CD4-positive, CD25-positive, alpha-beta regulatory T cell (primary cell): ENCODE data around the gene SMDT1. TPM values are rescaled to one million over a fixed set of nuclear protein-coding genes. Genes with fewer than 3 reads are reported as not detected.
A peak's percentile ranks its signal among the peaks of the same experiment; 100 is the strongest.

Source experiments
- ATAC-seq, 2 donors: fragments of 150-1000 bp; cut with Tn5 transposase; one replicate each; pipeline ENCODE4 v1.10.0; 2021; ENCODE audit warnings: low read depth in 2 of 2, moderate number of reproducible peaks in 2 of 2, moderate library complexity in 1 of 2
- DNase-seq, 3 donors: peaks; one replicate each; pipeline versions ENCODE4 v3.0.0 to v3.0.0-alpha.2; 2012 to 2022; ENCODE audit warnings: mixed read lengths in 1 of 3
- H3K27ac ChIP-seq: one replicate; pipeline ENCODE4 v1.7.0; 2013; ENCODE audit warnings: mild to moderate bottlenecking, low read length; ENCODE audit not compliant: insufficient read depth, poor library complexity, severe bottlenecking
- H3K27me3 ChIP-seq: one replicate; pipeline ENCODE4 v1.7.0; 2013; ENCODE audit warnings: low read length; ENCODE audit not compliant: control insufficient read depth, insufficient read depth
- H3K36me3 ChIP-seq: one replicate; pipeline ENCODE4 v1.7.0; 2013; ENCODE audit warnings: mild to moderate bottlenecking, low read length, moderate library complexity; ENCODE audit not compliant: control insufficient read depth, insufficient read depth
- H3K4me1 ChIP-seq: 2 replicates; pipeline ENCODE4 v1.7.0; 2013; ENCODE audit warnings: mild to moderate bottlenecking, low read length; ENCODE audit not compliant: insufficient read depth, control insufficient read depth, poor library complexity, severe bottlenecking
- H3K4me3 ChIP-seq: one replicate; pipeline ENCODE4 v1.7.0; 2013; ENCODE audit warnings: low read depth, mild to moderate bottlenecking, low read length, moderate library complexity
- H3K9me3 ChIP-seq, 2 experiments: 1 replicate in 1 of 2; 2 replicates in 1 of 2; pipeline ENCODE4 v1.7.0; 2013; ENCODE audit warnings: low read length in 2 of 2, mild to moderate bottlenecking in 1 of 2, moderate library complexity in 1 of 2; ENCODE audit not compliant: control insufficient read depth in 2 of 2
- H3K27ac Mint-ChIP-seq, 3 donors: one replicate each; pipeline ENCODE4 v1.8.0; 2020 to 2022; ENCODE audit warnings: mild to moderate bottlenecking in 3 of 3, mixed read lengths in 3 of 3, moderate library complexity in 2 of 3
- H3K27me3 Mint-ChIP-seq: one replicate; pipeline ENCODE4 v1.8.0; 2022; ENCODE audit warnings: mild to moderate bottlenecking, mixed read lengths
- H3K36me3 Mint-ChIP-seq: one replicate; pipeline ENCODE4 v1.8.0; 2020; ENCODE audit warnings: mixed read lengths
- H3K4me1 Mint-ChIP-seq, 4 donors: one replicate each; pipeline ENCODE4 v1.8.0; 2020 to 2022; ENCODE audit warnings: mixed read lengths in 4 of 4, mild to moderate bottlenecking in 1 of 4
- H3K4me3 Mint-ChIP-seq, 4 donors: one replicate each; pipeline ENCODE4 v1.8.0; 2020 to 2022; ENCODE audit warnings: mild to moderate bottlenecking in 4 of 4, mixed read lengths in 4 of 4, moderate library complexity in 3 of 4
- H3K9me3 Mint-ChIP-seq, 7 donors: one replicate each; pipeline ENCODE4 v1.8.0; 2020 to 2022; ENCODE audit warnings: mixed read lengths in 7 of 7, mild to moderate bottlenecking in 3 of 7, moderate library complexity in 2 of 7
- polyA plus RNA-seq, 4 donors: library from polyadenylated mRNA; unstranded; fragments of 300-500 nt; fragmentation: Illumina TruSeq; gene quantifications; one replicate each; pipeline ENCODE4 v1.2.3, GENCODE V29; 2021
- total RNA-seq: library from RNA; stranded (reverse); gene quantifications from one replicate; pipeline ENCODE4 v1.2.3, GENCODE V29; 2022

The SMDT1 gene, protein sequence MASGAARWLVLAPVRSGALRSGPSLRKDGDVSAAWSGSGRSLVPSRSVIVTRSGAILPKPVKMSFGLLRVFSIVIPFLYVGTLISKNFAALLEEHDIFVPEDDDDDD
- total RNA-seq (77.0 TPM), polyA plus RNA-seq (100 to 1,000 TPM; 114 to 263 (median 154) TPM)

- peak; percentile 98 to 100 (median 100) for DNase-seq
- Mint-ChIP-seq H3K4me3 (peak within 1 kb of the TSS; percentile 90 to 97 (median 94)), H3K27ac (peak within 1 kb of the TSS; percentile 98 to 99 (median 99)), H3K27me3 (peaks cover 7% of the 10 kb centered on the region), H3K4me1 (peaks cover 6 to 60% (median 30%) of the 10 kb centered on the region in 4 donors), H3K9me3 (no peaks in the 10 kb centered on the region), H3K36me3 (peaks cover 22% of the 10 kb centered on the region)
- H3K27ac ChIP-seq: peak within 1 kb of the TSS; percentile 98
- no peaks in the 10 kb centered on the region for H3K9me3 ChIP-seq
- no peaks in the 10 kb centered on the region for H3K27me3 ChIP-seq
- H3K36me3 ChIP-seq: peaks cover 20% of the 10 kb centered on the region
- peaks cover 33% of the 10 kb centered on the region for H3K4me1 ChIP-seq
- peak; percentile 92 for ATAC-seq
- H3K4me3 ChIP-seq: peak within 1 kb of the TSS; percentile 99
These were observed at the start of gene SMDT1 for GRCh38 chr22:42079319-42080251. Gene SMDT1 (plus strand): TSS chr22:42079700. CDS start chr22:42079769, 69 bp downstream.

- Mint-ChIP-seq H3K36me3 (peaks cover 7% of the 10 kb centered on the region), H3K9me3 (peaks cover 0 to 11% (median 4%) of the 10 kb centered on the region in 7 donors), H3K27ac (no peak overlapping the region), H3K27me3 (no peaks in the 10 kb centered on the region), H3K4me1 (peaks cover 12 to 30% (median 20%) of the 10 kb centered on the region in 4 donors), H3K4me3 (peak overlapping the region in 1 of 4 donors; percentile 21)
- DNase-seq: no peak
- Histone ChIP-seq H3K27ac (no peak overlapping the region), H3K36me3 (no peaks in the 10 kb centered on the region), H3K9me3 (peaks cover 2 to 9% of the 10 kb centered on the region in 2 experiments), H3K4me1 (peaks cover 19% of the 10 kb centered on the region), H3K27me3 (no peaks in the 10 kb centered on the region), H3K4me3 (no peak overlapping the region)
- no peak for ATAC-seq
These were observed 46.0 kb upstream of the SMDT1 start for GRCh38 chr22:42033263-42034181.

- H3K27me3 ChIP-seq: no peaks in the 10 kb centered on the region
- Mint-ChIP-seq H3K9me3 (peaks cover 0 to 11% (median 4%) of the 10 kb centered on the region in 7 donors), H3K4me1 (peaks cover 12 to 28% (median 16%) of the 10 kb centered on the region in 4 donors), H3K27me3 (no peaks in the 10 kb centered on the region), H3K4me3 (no peak overlapping the region), H3K27ac (no peak overlapping the region), H3K36me3 (peaks cover 7% of the 10 kb centered on the region)
- H3K27ac ChIP-seq: no peak overlapping the region
- H3K9me3 ChIP-seq: peaks cover 2 to 9% of the 10 kb centered on the region in 2 experiments
- H3K4me3 ChIP-seq: no peak overlapping the region
- no peaks in the 10 kb centered on the region for H3K36me3 ChIP-seq
- peaks cover 19% of the 10 kb centered on the region for H3K4me1 ChIP-seq
- no peak for ATAC-seq
- DNase-seq: no peak
These were observed 44.2 kb upstream of the SMDT1 start for GRCh38 chr22:42035256-42035655.

GRCh38 chr22:42039271-42039670 is 40.2 kb upstream of the SMDT1 start:
- Histone ChIP-seq H3K27ac (no peak overlapping the region), H3K4me1 (no peaks in the 10 kb centered on the region), H3K9me3 (peaks cover 9 to 14% of the 10 kb centered on the region in 2 experiments), H3K27me3 (no peaks in the 10 kb centered on the region), H3K4me3 (no peak overlapping the region), H3K36me3 (no peaks in the 10 kb centered on the region)
- Mint-ChIP-seq H3K4me1 (peaks cover 0 to 15% (median 0%) of the 10 kb centered on the region in 4 donors), H3K27ac (no peak overlapping the region), H3K36me3 (peaks cover 18% of the 10 kb centered on the region), H3K27me3 (peaks cover 5% of the 10 kb centered on the region), H3K9me3 (peaks cover 0 to 19% (median 12%) of the 10 kb centered on the region in 7 donors), H3K4me3 (no peak overlapping the region)
- no peak for DNase-seq
- ATAC-seq: no peak

DNA sequence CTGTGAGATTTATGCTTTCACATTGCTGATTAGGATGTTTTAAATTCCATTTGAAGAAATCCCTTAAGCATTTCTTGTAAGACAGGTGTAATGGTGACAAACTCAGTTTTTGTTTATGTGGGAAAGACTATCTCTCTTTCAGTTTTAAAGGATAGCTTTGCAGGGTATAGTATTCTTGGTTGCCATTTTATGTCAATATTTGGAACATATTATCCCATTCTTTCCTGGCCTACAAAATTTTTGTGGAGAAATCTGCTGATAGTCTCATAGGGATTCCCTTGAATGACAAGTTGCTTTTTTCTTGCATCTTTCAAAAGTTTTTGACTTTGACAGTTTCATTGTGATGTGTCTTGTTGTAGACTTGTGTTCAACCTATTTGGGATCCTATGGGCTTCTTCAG is 37.7 kb upstream of the SMDT1 start:
- H3K36me3 ChIP-seq: no peaks in the 10 kb centered on the region
- ATAC-seq (no peak), DNase-seq (no peak)
- peaks cover 9 to 14% of the 10 kb centered on the region in 2 experiments for H3K9me3 ChIP-seq
- no peaks in the 10 kb centered on the region for H3K27me3 ChIP-seq
- no peak overlapping the region for H3K4me3 ChIP-seq
- H3K27ac ChIP-seq: no peak overlapping the region
- H3K9me3 Mint-ChIP-seq: peaks cover 0 to 14% (median 9%) of the 10 kb centered on the region in 7 donors
- H3K4me3 Mint-ChIP-seq: no peak overlapping the region
- peaks cover 15% of the 10 kb centered on the region for H3K36me3 Mint-ChIP-seq
- H3K4me1 Mint-ChIP-seq: peaks cover 0 to 15% (median 0%) of the 10 kb centered on the region in 4 donors
- H3K4me1 ChIP-seq: no peaks in the 10 kb centered on the region
- peaks cover 5% of the 10 kb centered on the region for H3K27me3 Mint-ChIP-seq
- no peak overlapping the region for H3K27ac Mint-ChIP-seq

DNA sequence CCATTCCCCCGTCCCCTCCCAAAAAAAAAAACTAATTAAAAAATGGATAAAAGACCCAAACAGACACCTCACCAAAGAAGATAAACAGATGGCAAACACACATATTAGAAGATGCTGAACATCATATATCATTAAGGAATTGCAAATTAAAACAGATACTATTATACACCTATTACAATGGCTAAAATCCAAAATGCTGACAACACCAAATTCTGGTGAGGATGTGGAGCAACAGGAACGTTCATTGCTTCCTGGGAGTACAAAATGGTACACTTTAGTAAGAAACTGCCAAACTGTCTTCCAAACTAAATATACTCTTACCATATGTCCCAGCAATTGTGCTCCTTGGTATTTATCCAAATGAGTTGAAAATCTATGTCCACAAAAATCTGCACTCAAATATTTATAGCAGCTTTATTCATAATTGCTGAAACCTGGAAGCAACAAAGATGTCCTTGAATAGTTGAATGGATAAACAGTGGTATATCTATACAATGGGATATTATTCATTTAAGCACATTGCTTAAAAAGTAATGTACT is 28.8 kb upstream of the SMDT1 start:
- H3K4me3 ChIP-seq: no peak overlapping the region
- DNase-seq (no peak), ATAC-seq (no peak)
- Mint-ChIP-seq H3K9me3 (no peaks in the 10 kb centered on the region), H3K27ac (no peak overlapping the region), H3K36me3 (no peaks in the 10 kb centered on the region), H3K4me1 (no peaks in the 10 kb centered on the region), H3K27me3 (no peaks in the 10 kb centered on the region), H3K4me3 (no peak overlapping the region)
- H3K27ac ChIP-seq: no peak overlapping the region
- no peaks in the 10 kb centered on the region for H3K36me3 ChIP-seq
- no peaks in the 10 kb centered on the region for H3K4me1 ChIP-seq
- H3K27me3 ChIP-seq: no peaks in the 10 kb centered on the region
- no peaks in the 10 kb centered on the region for H3K9me3 ChIP-seq

DNA sequence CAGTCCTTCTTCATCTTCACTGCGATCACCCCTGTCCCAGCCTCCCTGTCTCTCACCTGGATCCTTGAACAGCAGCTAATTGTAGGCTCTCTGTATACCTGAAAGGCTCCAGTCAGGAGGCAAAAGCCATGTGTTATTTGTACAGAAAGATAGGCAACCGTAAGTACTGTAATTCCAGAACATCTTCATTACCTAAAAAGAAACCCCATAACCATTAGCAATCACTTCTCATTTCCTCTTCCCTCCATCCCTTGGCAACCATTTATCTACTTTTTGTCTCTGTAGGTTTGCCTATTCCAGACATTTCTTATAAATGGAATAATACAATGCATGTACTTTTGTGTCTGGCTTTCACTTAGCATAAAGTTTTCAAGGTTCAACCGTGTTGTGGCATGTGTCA is 26.7 kb upstream of the SMDT1 start:
- Histone ChIP-seq H3K4me1 (no peaks in the 10 kb centered on the region), H3K4me3 (no peak overlapping the region), H3K9me3 (peaks cover 10 to 12% of the 10 kb centered on the region in 2 experiments), H3K27ac (no peak overlapping the region), H3K36me3 (no peaks in the 10 kb centered on the region), H3K27me3 (no peaks in the 10 kb centered on the region)
- Mint-ChIP-seq H3K27me3 (no peaks in the 10 kb centered on the region), H3K27ac (peak overlapping the region in 1 of 3 donors; percentile 35), H3K4me1 (no peaks in the 10 kb centered on the region), H3K36me3 (peaks cover 8% of the 10 kb centered on the region), H3K9me3 (peaks cover 0 to 12% (median 6%) of the 10 kb centered on the region in 7 donors), H3K4me3 (no peak overlapping the region)
- ATAC-seq (no peak), DNase-seq (no peak)
